NCI-H345 (cell line): ENCODE data around the gene GATA6.
"Not testable (repeated sequence)": the region's sequence is repeated elsewhere in the genome, so short reads cannot be mapped to it uniquely, and the experiment has no call there.

Experiments used
- DNase-seq: peaks from one replicate; lab custom pipeline; 2025; lab: John Stamatoyannopoulos, UW

GATA6 gene

GRCh38 chr18:22204996-22205395, 35.6 kb downstream of the GATA6 start:
- no peak for DNase-seq

GRCh38 chr18:22207021-22207758, 37.8 kb downstream of the GATA6 start:
- DNase-seq: no peak

GRCh38 chr18:22210311-22210754, 40.9 kb downstream of the GATA6 start:
- DNase-seq: no peak

- no peak for DNase-seq
Observed at GRCh38 chr18:22211657-22212056, 42.3 kb downstream of the GATA6 start.

- DNase-seq: no peak
Observed at GRCh38 chr18:22213333-22213973, 44.1 kb downstream of the GATA6 start.

- DNase-seq: no peak
Observed at GRCh38 chr18:22214731-22215528, 45.5 kb downstream of the GATA6 start.

GRCh38 chr18:22218835-22219234, 49.4 kb downstream of the GATA6 start:
- no peak for DNase-seq

GRCh38 chr18:22219568-22220355, 50.4 kb downstream of the GATA6 start:
- DNase-seq: no peak

GRCh38 chr18:22220585-22220984, 51.2 kb downstream of the GATA6 start:
- DNase-seq: not testable (repeated sequence)

- DNase-seq: no peak
Observed at GRCh38 chr18:22221350-22221749, 52.0 kb downstream of the GATA6 start.

- DNase-seq: peak; percentile 2
Observed at GRCh38 chr18:22223254-22223964, 54.0 kb downstream of the GATA6 start.

- DNase-seq: no peak
Observed at GRCh38 chr18:22223965-22224322, 54.6 kb downstream of the GATA6 start.

GRCh38 chr18:22224339-22224738, 55.0 kb downstream of the GATA6 start:
- no peak for DNase-seq

- DNase-seq: no peak
Observed at GRCh38 chr18:22226801-22227200, 57.4 kb downstream of the GATA6 start.

- DNase-seq: no peak
Observed at GRCh38 chr18:22228976-22229375, 59.6 kb downstream of the GATA6 start.

GRCh38 chr18:22229456-22230124, 60.2 kb downstream of the GATA6 start:
- no peak for DNase-seq

GRCh38 chr18:22230471-22230945, 61.1 kb downstream of the GATA6 start:
- no peak for DNase-seq

GRCh38 chr18:22233266-22233665, 63.9 kb downstream of the GATA6 start:
- no peak for DNase-seq

- DNase-seq: no peak
Observed at GRCh38 chr18:22238036-22238435, 68.6 kb downstream of the GATA6 start.

GRCh38 chr18:22238681-22239080, 69.3 kb downstream of the GATA6 start:
- no peak for DNase-seq

GRCh38 chr18:22241921-22242361, 72.6 kb downstream of the GATA6 start:
- no peak for DNase-seq
